GM19324 (cell line): Measurements from ENCODE around the gene CNOT8.
A peak's percentile ranks its signal among the peaks of the same experiment; 100 is the strongest.
"Not testable (repeated sequence)": the region's sequence is repeated elsewhere in the genome, so short reads cannot be mapped to it uniquely, and the experiment has no call there.

Experiments used
- ATAC-seq: cut with Tn5 transposase; IDR thresholded peaks from one replicate; pipeline ENCODE4 v1.9.1; 2021; ENCODE audit warnings: mild to moderate bottlenecking, moderate library complexity; ENCODE audit not compliant: unreplicated experiment, low FRiP score

The CNOT8 gene

DNA sequence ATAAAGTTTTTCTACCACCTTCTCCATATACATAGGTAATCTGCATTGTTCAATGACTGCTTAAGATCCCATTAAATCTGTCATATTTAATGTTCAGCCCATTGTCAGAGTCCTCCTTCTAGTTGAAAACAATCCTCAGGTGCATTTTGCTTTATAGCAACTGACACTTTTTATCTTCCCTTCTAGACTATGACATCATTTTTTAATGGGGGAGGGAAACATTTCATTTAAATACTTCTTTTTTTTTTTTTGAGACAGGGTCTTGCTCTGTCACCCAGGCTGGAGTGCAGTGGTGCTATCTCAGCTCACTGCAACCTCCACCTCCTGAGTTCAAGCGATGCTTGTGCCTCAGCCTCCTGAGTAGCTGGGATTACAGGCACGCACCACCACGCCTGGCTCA lies 25.6 kb upstream of the CNOT8 start:
- ATAC-seq: not testable (repeated sequence)

DNA sequence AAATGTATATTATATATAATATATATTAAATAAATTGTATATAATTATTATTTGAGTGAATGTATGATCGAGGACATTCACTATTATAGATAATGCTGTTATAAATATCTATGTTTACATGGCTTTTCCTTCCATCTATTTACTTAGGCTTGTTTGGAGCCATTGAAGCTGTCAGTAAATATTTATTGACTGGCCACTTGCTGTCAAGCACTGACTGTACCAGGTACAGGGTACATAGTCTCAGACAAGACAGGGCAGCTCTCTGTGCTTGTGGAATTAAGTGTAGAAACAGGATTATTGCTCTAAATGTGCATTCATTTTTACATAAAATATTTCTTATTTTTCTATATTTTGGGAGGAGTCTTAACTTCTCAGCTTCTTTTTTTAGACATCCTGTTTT lies 24.4 kb upstream of the CNOT8 start:
- ATAC-seq: no peak

DNA sequence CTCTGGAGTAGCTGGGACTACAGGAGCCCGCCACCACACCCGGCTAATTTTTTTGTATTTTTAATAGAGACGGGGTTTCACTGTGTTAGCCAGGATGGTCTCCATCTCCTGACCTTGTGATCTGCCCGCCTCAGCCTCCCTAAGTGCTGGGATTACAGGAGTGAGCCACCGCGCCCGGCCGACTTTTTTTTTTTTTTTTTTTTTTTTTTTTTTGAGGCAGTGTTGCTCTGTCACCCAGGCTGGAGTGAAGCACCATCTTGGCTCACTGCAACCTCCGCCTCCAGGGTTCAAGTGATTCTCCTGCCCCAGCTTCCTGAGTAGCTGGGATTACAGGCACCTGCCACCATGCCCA lies 22.8 kb upstream of the CNOT8 start:
- not testable (repeated sequence) for ATAC-seq

DNA sequence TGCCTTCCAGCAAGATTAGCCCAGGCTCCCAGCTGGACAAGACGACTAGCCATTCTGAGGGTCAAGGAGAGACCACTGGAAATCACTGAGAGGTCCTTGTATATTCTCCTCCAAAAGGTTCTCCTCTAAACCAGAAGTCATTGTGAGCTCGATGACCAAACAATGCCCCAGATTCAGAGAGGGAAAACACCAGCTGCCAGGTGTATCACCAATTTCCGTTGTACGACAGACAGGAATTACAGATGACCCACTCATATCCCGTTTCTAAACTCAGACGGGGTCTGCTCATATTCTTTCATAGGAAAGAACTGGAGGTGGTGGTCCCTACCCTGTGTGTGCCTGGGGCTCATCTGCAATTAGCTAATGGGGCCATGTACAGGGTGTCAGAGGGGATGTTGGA lies 22.2 kb upstream of the CNOT8 start:
- ATAC-seq: no peak

DNA sequence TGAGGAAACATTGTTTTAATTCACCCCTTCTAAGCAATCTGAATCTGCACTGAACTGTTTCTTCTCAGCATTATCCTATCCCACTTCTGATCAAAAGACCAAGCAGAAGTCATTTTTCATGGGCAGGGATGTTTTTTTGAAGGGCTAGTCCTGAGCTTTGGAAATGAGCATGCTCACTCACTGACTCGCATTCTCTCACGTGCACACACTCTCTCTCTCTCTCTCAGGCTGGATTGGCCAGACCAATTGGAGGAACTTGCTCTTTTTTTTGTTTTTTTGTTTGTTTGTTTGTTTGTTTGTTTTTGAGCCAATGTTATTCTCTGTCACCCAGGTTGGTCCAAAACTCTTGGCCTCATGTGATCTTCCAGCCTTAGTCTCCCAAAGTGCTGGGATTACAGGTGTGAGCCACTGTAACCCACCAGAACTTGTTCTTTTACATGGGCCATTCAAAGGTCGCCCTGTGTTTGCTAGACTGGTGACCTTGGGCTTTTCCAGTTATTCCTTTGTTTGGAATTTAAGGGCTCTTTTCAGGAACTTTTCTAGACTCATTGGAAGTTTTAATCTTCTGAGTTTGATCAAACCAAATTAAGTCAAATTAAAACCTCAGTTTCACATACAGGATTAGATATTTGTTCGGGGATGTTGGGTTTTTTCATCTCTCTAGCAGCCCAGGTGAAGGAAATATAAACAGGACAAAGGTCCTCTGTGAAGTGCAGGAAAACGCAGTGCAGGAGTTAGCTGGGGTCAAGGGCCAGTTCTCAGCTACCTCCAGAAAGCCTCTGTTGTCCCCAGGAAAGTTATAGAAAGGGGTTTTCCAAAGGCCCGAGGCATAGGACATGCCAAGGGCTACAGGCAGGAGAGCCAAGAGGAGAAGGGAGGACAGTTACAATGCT lies 21.2 kb upstream of the CNOT8 start:
- ATAC-seq: no peak

DNA sequence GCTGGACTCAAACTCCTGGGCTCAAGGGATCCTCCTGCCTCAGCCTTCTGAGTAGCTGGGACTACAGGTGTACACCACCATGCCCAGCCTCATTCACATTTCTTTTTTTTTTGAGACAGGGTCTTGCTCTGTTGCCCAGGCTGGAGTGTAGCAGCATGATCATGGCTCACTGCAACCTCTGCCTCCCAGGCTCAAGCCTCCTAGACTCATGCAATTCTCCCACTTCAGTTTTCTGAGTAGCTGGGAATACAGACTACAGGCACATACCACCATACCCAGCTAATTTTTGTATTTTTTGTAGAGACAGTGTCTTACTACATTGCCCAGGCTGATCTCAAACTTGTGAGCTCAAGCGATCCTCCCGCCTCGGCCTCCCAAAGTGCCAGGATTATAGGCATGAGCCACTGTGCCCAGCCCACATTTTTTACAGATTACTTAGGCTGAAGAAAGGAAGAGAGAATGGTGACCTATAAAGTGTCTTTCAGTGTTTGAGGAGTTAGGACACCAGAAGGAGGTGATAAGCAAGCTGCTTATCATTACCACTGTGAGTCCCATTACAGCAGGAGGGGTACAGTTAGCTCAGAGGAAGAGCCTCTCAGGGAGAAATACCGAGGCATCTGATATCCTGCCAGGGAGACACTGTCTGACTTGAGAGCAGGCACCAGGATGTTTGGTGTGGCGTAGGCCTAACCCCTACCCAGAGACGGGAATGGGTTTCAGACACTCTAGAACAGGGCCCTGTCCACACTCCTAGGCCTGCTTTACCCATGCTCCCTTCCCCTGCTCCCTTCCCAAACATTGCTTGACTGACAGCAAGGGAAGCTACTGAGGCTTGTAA lies 17.8 kb upstream of the CNOT8 start:
- no peak for ATAC-seq

DNA sequence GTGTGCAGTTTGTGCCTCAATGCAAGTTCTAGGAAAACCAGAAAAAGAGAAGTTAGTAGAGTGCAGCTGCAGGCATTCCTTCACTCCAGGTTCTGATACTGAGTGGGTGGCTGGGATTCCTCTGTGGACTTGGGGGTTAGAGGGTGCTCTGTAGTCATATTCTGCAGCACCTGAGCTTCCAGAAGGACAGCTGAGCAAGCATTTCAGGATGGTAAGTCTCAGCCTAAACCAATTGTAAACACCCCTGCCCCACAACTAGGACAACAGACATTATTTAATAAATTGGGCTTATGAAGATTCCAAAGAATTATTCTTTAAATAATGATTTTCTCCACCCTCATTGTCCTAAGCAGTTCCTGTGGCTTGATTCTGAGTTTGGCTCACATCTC lies 17.2 kb upstream of the CNOT8 start:
- ATAC-seq: no peak

DNA sequence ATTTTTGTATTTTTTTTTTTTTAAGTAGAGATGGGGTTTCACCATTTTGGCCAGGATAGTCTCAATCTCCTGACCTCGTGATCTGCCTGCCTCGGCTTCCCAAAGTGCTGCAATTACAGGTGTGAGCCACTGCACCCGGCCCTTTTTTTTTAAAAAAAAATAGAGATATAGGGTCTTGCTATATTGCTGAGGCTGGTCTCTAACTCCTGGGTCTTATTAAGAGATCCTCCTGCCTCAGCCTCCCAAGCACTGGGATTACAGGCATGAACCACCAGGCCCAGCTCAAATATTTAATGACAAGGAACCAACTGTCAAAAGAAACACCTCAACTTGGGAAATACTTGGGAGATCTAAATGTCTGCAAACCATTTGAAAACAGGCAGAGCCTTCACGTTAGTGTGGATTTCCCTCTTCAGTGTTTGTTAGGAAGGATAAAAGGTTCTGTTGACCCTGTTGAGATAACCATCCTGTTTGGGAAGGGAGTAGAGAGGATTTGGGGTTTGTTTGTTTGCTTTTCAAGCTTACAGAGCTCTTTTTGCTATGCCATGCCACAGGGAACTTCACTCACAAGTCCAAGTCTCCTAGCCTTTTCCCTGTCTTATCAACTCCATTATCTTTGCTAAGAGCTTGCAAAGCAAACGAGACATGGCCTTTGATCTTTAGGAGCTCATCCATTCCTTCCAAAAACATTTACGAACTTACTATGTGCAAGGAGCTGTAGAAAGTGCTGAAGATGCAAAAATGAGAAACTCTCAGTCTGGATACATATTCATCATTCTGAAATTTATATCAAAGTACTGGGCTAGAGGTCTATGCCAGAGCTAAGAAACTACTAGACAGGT lies 15.5 kb upstream of the CNOT8 start:
- no peak for ATAC-seq

DNA sequence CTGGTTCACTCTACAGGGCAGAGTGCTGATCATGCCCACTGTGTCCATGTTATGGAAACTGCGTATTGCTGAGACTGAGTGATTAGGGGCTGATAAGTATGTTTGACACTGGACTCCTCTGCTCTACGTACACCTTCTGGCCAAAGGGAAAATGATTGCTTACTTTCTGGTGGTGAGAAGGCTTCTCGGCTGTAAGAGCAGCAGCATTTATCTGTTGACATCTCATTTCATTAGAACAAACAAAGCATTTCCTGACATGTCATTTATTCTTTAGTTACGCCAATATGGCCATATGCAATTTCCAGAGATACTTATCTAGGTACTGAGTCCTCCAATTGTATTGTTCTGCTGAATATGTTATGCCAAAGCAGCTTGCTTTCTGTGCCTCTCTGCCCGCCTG lies 13.6 kb upstream of the CNOT8 start:
- no peak for ATAC-seq

DNA sequence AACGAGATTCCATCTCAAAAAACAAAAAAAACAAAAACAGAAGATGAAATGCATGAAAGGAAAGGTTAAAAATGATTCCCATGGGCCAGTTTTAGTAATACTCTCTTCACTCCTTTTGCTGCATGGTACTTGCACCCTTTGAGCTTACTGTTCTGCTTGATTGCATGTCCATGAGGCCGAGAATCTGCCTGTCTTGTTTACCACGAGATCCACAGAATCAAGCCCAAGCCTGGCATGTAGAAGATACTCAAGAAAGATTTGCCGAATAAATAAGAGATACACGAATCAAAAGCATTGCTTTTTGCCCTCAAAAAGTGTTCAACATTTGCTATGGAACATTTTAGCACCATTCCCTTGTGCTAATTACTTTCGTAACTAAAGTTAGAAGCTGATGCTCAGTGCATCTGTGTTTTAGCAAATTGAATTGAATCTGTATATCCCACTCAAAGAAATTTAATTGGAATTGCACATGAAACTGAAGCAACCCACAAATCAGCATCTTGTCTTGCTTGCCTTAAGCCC lies 9.1 kb upstream of the CNOT8 start:
- no peak for ATAC-seq

DNA sequence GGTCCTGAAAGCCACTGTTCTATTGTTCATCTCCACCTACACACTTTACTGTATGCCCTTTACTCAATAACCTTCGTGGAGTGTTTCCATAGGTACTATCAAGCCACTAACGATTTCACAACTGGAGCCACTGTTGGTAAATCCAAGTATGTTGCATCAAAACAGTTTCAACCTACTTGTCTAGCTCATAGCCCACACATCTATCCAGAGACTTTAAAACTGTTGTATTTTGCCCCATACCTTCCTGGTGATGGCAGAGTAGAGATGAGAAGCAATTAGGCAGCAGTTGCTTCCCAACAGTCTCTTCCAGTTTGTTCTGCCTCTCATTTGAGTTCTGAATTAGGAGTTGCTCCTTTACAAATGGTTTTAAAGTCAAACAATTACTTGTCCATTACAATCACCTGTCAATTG lies 8.6 kb upstream of the CNOT8 start:
- ATAC-seq: no peak

DNA sequence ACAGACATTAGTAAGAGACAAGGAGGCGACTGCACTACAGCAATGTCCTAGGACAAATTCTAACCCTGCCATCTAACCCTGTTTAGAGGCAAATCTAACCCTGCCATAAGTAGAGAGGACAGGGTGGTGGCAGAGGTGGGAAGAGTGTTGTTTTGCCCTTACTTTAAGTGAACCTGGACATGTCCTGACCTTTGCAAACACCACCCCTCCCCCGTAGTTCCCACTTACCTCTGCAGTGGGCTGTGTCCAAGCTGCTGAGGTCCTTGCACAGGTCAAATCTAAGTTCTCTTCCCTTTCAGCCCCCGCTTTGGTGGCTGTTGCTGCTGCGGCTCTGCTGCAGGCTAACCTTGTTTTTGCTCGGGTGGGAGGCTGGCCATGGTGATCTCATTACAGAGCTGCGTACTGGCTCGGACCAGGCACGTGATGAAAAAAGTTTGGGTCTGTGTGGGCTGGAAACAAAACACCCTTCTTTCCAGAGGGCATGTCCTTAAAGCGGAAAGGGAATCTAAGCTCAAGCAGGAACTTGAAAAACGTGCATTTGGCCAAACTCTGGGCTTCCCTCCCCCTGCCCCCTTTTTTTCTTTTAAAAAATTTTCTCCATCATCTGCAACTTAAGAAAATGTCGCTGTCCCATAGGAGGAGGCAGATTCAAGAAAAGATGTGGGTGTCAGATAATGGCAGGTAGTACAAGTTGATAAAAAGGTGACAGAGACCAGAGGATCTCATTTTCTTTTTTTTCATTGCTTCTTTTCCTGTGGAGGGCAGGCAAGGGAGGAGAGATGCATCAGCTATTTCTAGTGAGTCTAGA lies 8.0 kb upstream of the CNOT8 start, which contains the start of gene FAXDC2:
Gene FAXDC2, minus strand, starts transcription at position 349 of the 808 bp plus-strand sequence. CDS start 12,425 bp downstream, outside the sequence.
- no peak for ATAC-seq

DNA sequence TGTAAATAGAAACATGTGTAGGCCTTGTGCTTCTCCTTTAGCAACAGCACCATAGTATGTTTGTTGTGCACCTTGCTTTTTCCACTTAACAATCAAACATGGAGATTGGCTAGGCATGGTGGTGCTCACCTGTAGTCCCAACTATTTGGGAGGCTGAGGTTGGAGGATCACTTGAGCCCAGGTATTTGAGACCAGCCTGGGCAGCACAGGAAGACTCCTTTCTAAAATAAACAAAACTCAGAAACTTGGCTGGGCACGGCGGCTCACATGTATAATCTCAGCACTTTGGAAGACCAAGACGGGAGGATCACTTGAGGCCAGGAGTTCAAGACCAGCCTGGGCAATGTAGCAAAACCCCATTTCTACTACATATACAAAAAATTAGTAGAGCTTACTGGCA lies 7.1 kb upstream of the CNOT8 start:
- ATAC-seq: no peak

DNA sequence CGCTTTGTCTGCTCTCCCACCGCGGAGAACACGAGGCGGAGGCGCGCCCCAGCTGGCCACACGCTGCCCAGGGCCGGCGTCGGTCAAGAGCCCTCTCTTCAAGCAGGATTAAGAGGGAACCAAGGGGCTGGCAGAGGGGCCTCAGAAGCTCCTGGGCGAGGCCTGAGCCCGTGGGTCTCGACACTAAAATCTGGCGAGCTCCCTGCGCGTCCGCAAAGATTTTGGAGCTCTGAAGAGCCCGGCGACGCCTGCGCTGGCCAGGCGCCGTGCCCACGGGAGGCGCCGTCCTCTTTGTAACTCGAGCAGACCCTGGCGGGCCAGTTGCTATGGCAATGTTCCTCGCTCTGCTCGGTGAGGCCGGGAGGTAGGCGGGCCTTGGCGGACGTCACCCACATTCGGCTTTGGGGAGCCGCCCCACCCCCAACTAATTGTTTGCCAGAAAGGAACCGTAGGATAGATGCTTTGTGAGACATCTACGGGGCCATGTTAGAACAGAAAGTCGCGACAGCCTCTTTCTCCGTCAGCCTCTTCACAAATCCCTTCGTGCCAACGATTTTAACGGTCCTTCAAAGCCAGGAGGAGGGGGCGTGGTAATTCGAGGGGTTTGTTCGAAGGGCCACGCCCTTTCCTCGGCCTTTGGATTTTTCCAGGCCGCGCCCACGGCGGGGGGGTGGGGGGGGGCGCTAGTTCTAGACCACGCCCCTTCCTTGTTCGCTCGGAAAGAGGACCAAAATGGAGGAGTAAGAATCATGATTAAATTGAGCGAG lies 714 bp upstream of the CNOT8 start:
- ATAC-seq: peak; percentile 64

DNA sequence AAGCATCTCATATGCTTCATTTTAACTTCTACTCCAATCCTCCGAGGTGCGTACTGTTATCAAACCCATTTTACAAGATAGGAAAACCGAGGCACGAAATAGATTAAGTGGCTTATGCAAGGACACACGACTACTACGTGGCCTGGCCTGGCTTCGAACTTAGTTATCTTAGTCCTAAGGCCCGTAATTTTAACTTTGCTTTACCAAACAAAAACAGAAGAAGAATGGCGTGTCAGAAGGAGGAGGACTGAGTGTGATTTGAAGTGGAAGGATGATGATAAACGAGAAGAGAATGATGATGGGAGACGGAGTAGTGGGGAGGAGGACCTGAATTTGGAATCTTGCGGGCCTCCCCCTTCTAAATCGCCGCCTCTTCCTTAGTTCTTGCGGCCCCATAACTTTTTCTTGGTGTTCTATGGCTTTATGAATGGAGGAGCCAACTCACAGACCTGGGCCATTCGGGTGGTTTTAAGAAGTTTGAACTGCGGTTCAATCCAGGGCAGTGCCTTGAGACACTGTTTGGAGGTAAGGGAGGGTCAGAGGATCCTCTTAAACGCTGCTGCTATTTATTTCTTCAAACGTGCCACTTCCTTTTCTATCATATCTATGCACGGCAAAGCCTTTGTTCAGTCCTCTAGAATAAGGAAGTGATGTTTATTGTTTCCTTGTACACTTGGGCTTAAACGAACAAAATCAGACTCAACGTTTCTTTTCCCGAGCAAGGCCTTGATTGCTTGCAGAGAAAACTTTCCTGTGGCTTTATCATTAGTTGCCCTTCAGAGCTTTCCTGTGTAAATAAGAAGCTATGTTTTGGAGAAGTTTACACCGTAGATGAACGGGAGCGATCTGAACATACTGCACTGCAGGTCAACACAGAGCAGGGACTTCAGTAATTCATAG lies 795 bp downstream of the CNOT8 start:
- no peak for ATAC-seq

DNA sequence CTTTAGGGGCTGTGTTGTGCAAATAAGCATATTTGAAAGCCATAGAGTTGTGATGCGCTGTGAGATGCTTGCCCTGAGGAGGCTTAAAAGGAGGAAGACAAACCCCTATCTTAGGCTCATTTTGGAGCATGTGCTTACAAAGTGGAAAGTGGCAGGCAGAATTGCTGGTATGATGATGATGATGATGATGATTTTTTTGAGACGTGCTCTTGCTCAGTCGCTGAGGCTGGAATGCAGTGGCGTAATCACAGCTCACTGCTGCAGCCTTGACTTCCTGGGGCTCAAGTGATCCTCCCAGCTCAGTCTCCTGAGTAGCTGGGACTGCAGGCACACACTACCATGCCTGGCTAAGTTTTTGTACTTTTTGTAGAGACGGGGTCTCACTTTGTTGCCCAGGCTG lies 1.7 kb downstream of the CNOT8 start:
- no peak for ATAC-seq

DNA sequence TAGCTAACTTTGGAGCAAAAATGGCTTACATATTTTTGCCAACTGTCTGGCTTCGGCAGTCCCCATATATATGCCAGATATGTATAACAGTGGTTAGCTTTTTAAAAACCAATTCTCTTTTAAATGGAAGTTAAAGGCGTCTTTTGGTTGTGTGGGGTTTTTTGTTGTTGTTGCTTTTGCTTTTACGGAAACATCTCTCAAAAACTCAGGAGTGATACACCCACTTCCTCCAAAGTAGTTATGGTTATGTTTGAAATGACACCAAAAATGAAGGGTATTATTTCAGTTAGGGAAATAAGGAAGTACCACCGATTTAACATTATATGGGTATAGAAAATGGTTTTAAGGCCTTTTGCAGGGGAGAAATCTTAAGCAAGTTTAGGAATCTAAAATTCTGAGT lies 2.3 kb downstream of the CNOT8 start:
- ATAC-seq: no peak

DNA sequence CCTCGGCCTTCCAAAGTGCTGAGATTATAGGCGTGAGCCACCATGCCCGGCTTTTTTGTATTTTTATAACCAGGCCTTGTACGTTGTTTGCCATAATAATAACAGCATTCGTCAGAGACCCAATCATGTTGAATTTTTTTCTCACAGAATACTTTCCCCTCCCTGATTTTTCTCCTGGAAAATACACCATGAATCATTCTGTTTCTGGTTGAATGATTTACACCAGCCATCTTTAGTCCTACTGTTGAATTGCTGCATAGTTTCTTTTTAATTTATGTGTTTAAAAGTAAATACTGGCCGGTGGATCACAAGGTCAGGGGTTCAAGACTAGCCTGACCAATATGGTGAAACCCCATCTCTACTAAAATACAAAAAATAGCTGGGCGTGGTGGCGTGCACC lies 3.5 kb downstream of the CNOT8 start:
- ATAC-seq: no peak
